KOPT-K1 (cell line): ENCODE data around the gene TCHHL1.

Source experiments
- H3K27ac ChIP-seq: fragments of 200-600 bp; sonication (generic); 2 replicates; pipeline ENCODE4 v1.5.1; 2016; ENCODE audit warnings: antibody characterized with exemption, mild to moderate bottlenecking, low read depth, low read length; ENCODE audit not compliant: poor library complexity, severe bottlenecking
- H3K36me3 ChIP-seq: fragments of 200-600 bp; sonication (generic); 2 replicates; pipeline ENCODE4 v1.5.1; 2017; ENCODE audit warnings: antibody characterized with exemption, mild to moderate bottlenecking, low read length, moderate library complexity; ENCODE audit not compliant: insufficient read depth
- H3K9me3 ChIP-seq: fragments of 200-600 bp; sonication (generic); 2 replicates; pipeline ENCODE4 v1.5.1; 2017; ENCODE audit warnings: antibody characterized with exemption, low read length, mild to moderate bottlenecking; ENCODE audit not compliant: insufficient read depth, poor library complexity, severe bottlenecking

Gene TCHHL1

DNA sequence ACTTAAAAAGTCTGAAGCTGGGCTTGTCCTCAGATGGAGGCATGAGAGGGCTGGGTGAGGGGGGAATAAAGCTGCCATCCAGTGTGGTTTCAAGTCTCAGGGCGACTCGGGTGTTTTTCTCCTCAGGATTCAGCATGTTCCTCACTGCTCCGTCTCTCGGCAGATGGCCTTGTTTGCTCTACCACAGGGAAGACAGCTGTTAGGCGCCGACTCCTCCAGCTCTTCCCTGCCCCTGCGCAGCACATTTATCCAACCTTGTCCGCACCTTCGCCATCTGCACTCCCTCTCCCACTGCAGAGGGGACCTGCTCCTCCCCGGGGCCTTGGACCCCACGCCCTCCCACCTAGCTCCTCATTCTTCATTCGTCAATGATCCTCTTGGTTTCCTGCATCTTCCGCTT, 35.5 kb downstream of the TCHHL1 start:
- Histone ChIP-seq H3K9me3 (no peaks in the 10 kb centered on the region), H3K36me3 (no peaks in the 10 kb centered on the region), H3K27ac (no peak overlapping the region)

DNA sequence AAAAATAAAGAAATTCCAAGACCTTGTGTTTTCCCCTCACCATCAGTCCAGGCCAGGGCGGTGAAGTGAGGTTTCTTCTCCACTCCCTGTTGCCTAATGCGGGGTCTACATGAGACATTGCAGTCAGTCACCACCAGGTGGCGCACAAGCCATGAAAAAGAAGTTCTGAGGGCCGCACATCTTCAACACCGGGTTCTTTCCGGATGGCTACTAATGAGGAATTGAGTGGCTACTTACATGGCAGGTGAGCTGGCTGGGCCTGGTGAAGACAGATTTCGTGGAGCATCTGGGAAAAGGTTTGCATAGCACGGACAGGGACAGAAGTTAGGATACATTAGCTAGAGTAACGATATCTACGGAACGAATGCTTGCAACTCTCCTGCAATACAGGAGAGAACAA, 36.3 kb downstream of the TCHHL1 start:
- no peaks in the 10 kb centered on the region for H3K36me3 ChIP-seq
- H3K27ac ChIP-seq: no peak overlapping the region
- H3K9me3 ChIP-seq: no peaks in the 10 kb centered on the region

DNA sequence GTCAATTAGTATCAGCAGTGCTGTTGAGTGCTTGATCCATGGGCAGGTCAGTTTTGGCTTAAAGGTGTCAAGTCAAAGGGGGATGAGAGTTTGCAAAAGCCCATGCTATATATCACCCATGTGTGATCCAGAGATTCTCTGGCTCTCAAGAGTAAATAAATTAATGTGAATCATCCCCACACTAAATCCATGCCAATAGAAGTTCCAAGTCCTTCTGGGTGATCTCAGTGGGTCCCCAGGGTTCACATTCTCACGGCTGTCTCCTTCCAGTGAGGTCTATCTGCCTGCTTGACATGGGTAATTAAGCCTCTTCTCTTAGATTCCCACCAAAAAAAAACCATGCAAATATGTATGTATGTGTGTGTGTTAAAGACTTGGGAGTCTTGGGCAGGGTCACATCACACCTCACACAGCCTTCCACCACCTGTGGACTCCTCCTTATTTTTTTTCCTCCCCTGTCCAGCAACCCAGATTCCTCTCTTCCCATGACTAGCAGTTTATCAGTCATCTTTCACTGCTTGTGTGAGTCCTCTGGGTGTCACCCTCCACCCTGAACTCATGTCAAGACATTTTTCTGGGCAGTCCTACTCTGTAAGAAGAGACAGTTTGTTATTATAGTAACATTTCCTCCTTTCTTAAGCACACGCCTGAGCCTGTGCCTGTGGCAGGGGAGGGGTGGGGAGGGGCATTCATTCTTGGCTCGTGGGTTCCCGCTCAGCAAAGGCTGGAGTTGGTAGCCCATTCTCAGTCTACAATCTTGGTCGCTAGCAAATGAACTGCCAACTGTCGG, 37.8 kb downstream of the TCHHL1 start:
- Histone ChIP-seq H3K36me3 (no peaks in the 10 kb centered on the region), H3K27ac (no peak overlapping the region), H3K9me3 (no peaks in the 10 kb centered on the region)

DNA sequence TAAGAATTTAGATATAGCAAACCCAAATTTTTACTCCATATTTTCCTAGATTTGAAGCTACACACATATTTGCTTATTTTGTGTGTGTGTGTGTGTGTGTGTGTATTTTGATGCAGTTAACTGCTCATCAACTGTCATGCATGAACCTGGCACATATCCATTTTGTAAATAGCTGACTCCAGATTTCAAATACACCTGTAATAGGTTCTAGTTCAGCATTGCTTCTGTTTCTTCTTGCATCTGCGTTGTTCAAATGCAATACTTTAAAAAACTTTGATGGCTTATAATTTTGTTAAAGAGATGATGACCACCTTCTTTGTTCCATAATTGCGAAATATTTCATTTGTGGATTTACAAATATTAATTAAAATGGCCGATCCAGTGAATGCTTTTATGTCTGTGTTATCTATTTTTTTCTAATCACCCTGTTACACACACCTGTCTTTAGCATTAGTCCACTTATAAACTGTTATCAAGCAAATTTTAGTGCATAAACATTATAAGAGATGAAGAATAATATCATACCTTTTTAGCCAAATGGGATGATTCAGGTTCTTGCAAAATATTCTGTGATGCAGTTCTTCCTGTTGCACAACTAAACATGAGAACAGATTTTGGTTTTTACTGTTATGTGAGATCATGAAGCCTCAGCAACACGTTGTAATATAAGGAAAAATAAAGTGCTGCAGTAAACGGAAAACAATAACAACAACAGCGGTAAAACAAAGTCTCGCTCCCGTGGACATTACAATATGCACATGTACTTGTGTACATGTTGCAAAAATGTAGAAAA, 39.4 kb downstream of the TCHHL1 start:
- Histone ChIP-seq H3K36me3 (no peaks in the 10 kb centered on the region), H3K27ac (no peak overlapping the region), H3K9me3 (no peaks in the 10 kb centered on the region)

DNA sequence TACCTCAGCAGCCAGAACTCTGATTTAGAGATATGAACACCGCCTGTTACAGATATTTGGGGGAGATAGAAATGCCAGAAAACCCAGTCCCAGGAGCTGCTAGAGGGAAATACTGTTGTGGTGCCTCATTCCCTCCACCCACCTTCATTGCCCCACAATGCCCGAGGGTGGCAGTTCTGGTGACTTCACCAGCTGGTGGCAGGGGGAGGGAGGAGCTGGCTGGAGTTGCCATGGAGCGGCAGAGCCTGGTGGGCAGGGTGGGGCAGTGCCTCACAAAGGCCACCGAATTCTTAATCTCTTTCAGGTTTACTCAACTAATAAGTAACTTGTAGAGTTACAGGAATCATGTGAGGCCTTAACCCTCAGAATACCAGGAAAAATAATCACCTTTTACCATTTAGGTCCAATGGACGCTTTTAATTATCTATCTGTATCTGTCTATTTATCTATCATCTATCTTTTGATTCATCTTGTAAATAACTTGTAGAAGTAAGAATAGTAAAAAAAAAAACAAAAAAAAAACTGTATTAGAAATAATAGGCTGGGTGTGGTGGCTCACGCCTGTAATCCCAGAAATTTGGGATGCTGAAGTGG, 40.4 kb downstream of the TCHHL1 start:
- H3K27ac ChIP-seq: peak overlapping the region; percentile 92
- no peaks in the 10 kb centered on the region for H3K9me3 ChIP-seq
- H3K36me3 ChIP-seq: no peaks in the 10 kb centered on the region

DNA sequence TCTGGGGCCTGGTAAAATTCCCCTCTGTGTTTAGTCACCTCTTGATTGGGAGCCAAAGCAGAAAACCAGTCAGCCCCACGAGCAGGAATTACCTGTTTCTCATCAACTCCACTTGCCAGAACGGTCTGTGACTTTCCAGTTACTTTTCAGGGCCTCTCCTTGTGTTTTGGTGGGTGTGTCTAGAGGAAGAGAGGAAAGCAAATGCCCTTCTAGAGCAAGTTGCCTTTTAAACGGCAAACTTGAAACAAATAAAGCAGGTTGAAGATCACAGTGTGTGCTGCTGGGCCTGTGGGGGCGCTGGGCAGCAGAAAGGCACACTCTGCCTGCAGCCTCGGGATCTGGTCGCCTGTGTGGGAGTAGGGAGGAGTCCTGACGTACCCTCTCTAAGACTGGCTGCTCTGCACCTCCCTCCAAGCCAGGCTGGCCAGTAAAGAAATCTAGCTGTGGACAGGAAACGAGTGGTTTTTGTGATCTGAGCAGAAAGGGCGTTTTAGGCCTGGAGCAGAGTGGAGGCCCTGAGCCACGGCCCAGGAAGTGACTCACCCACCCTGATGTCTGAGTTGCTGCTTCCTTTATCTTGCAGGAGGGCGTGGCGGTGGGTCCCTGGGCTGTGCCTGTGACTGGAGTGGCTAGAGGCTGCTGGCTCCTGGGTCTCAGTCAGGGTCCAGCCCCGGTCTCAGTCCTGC, 41.0 kb downstream of the TCHHL1 start:
- Histone ChIP-seq H3K27ac (peak overlapping the region; percentile 92), H3K36me3 (no peaks in the 10 kb centered on the region), H3K9me3 (no peaks in the 10 kb centered on the region)

DNA sequence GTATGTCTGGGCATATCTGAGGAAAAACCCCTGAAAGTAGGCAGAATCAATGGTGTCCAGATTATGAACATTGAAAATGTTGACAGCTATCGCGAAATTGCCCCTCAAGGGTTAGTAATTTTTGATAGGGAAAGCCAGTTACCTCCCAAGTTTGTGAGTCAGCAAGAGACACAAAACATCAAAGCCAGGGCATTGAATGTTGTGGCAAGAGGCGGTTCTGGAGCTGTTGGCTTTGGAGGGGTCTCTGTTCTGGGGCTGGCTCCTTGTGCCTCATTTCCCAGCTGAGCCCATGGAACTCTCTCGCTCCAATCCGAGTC, 41.5 kb downstream of the TCHHL1 start:
- H3K9me3 ChIP-seq: no peaks in the 10 kb centered on the region
- H3K27ac ChIP-seq: peak overlapping the region; percentile 92
- H3K36me3 ChIP-seq: no peaks in the 10 kb centered on the region

DNA sequence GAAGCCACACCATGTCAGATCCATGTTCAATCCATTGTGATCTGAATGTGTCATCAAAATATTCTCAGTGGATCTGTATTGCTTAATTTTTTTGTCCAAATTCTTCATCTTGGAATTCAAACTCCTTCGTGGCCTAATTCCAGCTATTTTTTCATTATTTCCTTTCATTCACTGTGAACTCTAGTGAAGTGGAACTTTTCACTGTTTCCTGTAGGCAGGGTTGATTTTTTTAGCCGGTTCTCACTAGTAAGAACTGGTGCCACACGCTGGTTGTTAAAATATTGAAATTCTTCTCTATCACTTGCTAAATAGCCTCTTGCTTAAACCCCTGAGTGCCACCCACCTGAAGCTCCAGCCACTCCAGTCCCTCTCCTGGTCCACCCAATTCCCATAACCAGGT, 44.5 kb downstream of the TCHHL1 start:
- no peaks in the 10 kb centered on the region for H3K9me3 ChIP-seq
- no peak overlapping the region for H3K27ac ChIP-seq

DNA sequence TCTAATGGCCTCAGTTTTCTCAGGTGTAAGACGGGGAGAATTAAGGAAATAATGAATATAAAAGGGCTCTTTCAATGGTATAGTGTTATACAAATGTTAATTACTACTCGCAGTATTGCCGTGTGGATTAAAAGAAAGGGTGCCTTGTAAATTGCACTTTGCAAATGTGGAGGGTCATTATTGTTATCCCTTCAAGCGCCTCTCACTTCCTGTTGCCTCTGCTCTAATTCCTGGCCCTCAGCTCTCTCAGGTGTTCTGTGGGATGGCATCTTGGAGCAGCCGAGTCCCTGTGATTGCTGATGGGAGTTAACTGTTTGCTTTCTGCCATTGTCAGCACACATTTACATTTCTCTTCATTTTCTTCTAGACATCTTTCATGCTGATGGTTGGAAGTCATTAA, 45.0 kb downstream of the TCHHL1 start:
- no peak overlapping the region for H3K27ac ChIP-seq
- H3K9me3 ChIP-seq: no peaks in the 10 kb centered on the region
- H3K36me3 ChIP-seq: no peaks in the 10 kb centered on the region

More for the DNA sequence above, 44.5 kb downstream of the TCHHL1 start:
- no peaks in the 10 kb centered on the region for H3K36me3 ChIP-seq

DNA sequence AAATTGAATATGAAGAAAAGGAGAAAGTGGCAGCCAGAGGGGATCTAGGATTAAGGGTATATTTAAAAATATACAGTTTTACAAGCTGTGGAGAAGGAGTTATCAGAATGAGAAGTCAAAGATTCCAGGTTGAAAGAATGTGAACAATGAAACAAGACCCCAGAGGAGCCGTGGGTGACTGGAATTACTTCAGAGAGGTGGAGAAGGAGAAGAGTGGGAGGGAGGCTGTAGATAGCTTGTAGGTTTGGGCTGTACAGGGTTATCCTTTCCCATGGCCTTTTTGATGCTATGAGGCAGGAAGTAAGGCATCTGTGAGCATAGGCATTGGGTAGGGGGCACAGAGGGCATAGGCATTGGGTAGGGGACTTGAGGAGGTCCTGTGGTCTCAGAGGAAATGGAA, 46.8 kb downstream of the TCHHL1 start:
- no peaks in the 10 kb centered on the region for H3K36me3 ChIP-seq
- no peaks in the 10 kb centered on the region for H3K9me3 ChIP-seq
- H3K27ac ChIP-seq: no peak overlapping the region

DNA sequence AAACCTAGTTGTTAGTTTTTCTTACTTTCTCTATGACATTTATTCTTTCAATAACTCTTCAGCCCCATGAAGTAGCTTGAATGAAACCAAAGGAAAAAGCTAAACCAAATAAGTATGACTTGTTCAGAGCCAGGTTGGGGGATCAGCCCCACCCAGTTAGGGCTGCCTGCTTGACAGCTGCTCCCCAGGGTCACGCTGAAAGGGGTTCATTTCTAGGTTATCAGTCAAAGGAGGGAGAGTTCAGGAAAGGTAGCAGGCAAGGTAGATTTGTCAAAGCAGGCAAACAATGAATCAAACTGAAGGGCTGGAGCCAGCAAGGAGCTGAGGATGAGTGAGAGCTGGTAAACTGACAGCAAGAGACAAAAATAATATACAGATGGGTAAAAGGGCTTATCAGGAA, 49.0 kb downstream of the TCHHL1 start:
- H3K27ac ChIP-seq: no peak overlapping the region
- H3K9me3 ChIP-seq: no peaks in the 10 kb centered on the region
- H3K36me3 ChIP-seq: no peaks in the 10 kb centered on the region

DNA sequence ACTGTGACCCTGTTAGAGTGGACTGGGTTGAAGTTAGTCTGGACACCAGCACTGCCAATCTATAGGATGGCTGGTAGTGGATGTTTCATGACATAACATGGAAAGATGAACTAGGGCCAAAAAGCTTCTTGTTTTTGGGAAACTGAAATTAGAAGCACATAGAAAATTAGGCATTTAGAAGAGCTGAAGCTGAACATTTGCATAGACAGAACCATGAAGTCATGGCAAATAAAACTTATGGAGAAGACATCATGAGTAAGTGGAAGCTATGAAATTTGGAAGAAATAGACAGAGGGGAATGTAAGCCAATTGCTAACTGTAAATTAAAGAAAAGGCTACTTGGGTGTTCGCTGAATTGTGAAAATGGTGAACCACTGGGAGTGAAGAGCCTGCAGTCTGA, 49.4 kb downstream of the TCHHL1 start:
- Histone ChIP-seq H3K9me3 (no peaks in the 10 kb centered on the region), H3K27ac (no peak overlapping the region)

DNA sequence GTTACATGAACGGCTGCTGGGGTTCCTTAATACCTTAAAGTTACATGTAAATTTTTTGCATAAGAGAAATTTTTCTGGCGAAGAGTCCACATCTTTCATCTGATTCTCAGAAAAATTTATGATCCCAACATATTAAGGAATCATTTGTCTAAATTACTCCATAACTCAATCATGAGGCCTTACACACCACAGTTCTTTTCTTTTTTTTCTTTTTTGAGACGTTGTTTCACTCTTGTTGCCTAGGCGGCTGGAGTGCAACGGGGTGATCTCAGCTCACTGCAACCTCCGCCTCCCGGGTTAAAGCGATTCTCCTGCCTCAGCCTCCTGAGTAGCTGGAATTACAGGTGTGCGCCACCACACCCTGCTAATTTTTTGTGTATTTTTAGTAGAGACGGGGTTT, 50.0 kb downstream of the TCHHL1 start:
- H3K9me3 ChIP-seq: no peaks in the 10 kb centered on the region
- no peaks in the 10 kb centered on the region for H3K36me3 ChIP-seq
- no peak overlapping the region for H3K27ac ChIP-seq

More for the DNA sequence above, 49.4 kb downstream of the TCHHL1 start:
- no peaks in the 10 kb centered on the region for H3K36me3 ChIP-seq

DNA sequence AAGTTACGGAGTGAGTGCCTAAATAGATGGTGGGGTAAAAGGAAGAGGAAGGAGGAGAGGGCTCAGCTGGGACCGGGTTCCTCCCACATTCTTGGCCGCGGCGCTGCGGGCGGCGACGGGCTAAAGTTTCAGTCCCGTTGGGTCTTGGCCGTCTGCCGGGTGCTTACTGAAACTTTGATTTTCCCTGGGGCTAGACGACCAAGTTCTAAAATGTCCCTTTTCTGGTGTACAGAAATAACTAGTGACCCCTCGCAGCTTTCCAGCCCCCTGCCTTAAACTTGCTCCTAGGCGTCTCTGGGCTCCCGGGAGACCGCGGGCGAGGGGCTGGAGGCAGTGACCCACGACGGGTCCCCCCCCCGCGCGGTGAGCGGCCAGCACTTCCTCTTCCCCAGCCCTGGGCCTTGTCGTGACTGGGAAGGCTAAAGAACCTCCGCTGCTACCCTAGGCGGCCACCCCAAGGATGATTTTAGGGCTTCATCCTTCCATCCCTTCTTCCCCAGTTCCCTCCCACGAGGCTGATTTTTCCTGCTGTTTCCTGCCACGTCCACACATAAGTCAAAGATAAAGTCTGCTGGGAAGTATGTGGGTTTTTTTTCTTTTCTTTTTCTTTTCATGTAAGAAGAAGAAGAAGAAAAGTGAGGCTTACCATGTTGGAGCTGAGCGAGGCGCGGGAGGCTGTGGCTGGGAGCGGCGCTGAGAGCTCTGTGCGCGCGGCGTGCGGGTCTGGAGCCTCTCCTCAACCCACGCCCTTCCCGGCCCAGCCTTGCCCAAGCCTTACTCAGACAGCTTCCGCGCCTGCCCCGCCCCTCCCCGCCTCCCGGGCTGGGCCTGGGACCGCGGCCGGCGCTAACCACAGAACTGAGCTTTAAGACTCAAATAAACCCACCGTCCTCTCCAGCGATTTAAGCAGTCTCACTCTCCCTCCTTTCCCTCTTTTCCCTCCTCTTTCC, 52.3 kb downstream of the TCHHL1 start, which contains the start of gene S100A11:
Gene S100A11 (minus strand): TSS at position 738 of the 950 bp plus-strand sequence. CDS start 89 bp downstream, at position 649.
- H3K27ac ChIP-seq: peak within 1 kb of the TSS; percentile 87
- no peaks in the 10 kb centered on the region for H3K9me3 ChIP-seq
- H3K36me3 ChIP-seq: peaks cover 18% of the 10 kb centered on the region
